ENCODE measurements around the gene CST5.

GRCh38 chr20:23884136-23884770 is 4.7 kb upstream of the CST5 start:
- TF ChIP-seq, protein P1, sequence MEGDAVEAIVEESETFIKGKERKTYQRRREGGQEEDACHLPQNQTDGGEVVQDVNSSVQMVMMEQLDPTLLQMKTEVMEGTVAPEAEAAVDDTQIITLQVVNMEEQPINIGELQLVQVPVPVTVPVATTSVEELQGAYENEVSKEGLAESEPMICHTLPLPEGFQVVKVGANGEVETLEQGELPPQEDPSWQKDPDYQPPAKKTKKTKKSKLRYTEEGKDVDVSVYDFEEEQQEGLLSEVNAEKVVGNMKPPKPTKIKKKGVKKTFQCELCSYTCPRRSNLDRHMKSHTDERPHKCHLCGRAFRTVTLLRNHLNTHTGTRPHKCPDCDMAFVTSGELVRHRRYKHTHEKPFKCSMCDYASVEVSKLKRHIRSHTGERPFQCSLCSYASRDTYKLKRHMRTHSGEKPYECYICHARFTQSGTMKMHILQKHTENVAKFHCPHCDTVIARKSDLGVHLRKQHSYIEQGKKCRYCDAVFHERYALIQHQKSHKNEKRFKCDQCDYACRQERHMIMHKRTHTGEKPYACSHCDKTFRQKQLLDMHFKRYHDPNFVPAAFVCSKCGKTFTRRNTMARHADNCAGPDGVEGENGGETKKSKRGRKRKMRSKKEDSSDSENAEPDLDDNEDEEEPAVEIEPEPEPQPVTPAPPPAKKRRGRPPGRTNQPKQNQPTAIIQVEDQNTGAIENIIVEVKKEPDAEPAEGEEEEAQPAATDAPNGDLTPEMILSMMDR (IDR thresholded peaks at IDR 0.05), result no peak
- TF ChIP-seq EZH2phosphoT487 (IDR thresholded peaks at IDR 0.05), result no peak

Data from neural progenitor cell (in vitro differentiated cells).